ENCODE results near the gene FRG1.

GRCh38 chr4:189981970-189982369 is 41.3 kb downstream of the FRG1 start:
- TF ChIP-seq JUN (CRISPR knock-in tag; IDR thresholded peaks at IDR 0.05) (no peak), GTF2I (CRISPR knock-in tag; conservative IDR thresholded peaks at IDR 0.05) (no peak), ATF1 (CRISPR knock-in tag; IDR thresholded peaks at IDR 0.05) (no peak), ZNF232 (CRISPR knock-in tag; IDR thresholded peaks at IDR 0.05) (no peak), ZNF317 (CRISPR knock-in tag; IDR thresholded peaks at IDR 0.05; ENCODE audit: borderline replicate concordance, low read depth) (no peak), HMGXB4 (CRISPR knock-in tag; IDR thresholded peaks at IDR 0.05) (no peak), ETV6 (CRISPR knock-in tag; IDR thresholded peaks at IDR 0.05) (no peak)
- TF ChIP-seq, protein P1, sequence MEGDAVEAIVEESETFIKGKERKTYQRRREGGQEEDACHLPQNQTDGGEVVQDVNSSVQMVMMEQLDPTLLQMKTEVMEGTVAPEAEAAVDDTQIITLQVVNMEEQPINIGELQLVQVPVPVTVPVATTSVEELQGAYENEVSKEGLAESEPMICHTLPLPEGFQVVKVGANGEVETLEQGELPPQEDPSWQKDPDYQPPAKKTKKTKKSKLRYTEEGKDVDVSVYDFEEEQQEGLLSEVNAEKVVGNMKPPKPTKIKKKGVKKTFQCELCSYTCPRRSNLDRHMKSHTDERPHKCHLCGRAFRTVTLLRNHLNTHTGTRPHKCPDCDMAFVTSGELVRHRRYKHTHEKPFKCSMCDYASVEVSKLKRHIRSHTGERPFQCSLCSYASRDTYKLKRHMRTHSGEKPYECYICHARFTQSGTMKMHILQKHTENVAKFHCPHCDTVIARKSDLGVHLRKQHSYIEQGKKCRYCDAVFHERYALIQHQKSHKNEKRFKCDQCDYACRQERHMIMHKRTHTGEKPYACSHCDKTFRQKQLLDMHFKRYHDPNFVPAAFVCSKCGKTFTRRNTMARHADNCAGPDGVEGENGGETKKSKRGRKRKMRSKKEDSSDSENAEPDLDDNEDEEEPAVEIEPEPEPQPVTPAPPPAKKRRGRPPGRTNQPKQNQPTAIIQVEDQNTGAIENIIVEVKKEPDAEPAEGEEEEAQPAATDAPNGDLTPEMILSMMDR (IDR thresholded peaks at IDR 0.05) = no peak

All from WTC11 (cell line).